ENCODE results near the gene SS18.

The SS18 gene

DNA sequence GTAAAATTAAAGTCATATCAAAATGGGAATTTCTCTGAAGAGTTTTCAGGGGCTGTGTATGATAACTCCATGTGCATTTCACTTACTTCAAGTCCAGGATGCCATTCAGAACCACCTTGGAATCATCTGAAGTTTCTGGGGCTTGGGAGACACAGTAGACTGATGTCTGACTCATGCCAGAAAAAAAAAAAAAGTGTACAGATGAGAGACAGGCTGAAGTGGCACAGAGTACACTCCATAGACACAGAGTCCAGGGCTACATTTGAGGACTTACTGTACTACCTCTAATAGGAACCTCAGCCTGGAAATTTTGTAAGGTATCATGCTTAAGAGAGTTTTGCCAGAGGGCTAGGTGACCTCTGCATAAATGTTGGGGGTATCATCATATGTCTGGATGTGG lies 92.0 kb downstream of the SS18 start:
- DNase-seq (ENCODE audit: low spot score): no peak

DNA sequence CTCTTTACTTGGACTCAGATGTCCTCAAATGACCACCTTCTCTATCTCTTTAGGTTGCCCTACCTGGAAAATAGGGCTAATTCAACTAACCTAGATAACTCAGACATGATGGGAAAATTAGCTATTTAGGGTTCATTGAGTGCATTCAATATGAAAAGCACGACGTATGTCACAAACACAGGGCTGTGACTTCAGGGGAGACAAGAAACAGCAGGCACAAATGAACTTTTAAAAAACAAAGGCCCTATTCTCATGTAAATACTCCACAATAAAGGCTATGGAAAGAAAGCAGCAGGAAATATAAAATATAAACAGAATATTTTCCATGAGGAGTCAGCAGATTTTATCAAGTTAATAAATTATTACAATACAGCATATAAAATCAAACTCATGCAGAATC lies 97.8 kb downstream of the SS18 start:
- no peak for DNase-seq (ENCODE audit: low spot score)

DNA sequence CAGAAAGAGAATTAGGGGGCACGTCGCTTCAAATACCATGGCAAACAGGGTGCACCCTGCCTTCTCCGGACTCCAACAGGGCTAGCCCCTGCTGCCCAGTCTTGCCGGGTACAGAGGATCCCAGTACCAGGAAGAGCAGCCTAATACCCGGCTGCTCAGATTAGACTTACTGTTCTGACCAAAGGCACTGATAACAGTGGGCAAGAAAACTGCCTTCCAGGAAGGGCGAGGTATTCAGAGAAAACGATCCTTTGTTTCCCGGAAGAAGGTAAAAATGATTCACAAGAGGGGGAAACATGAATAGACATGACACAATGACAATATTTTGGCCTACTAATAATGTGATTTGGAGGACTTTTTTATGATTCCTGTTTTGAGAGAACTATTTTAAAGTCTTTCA lies 99.9 kb downstream of the SS18 start:
- no peak for DNase-seq (ENCODE audit: low spot score)

DNA sequence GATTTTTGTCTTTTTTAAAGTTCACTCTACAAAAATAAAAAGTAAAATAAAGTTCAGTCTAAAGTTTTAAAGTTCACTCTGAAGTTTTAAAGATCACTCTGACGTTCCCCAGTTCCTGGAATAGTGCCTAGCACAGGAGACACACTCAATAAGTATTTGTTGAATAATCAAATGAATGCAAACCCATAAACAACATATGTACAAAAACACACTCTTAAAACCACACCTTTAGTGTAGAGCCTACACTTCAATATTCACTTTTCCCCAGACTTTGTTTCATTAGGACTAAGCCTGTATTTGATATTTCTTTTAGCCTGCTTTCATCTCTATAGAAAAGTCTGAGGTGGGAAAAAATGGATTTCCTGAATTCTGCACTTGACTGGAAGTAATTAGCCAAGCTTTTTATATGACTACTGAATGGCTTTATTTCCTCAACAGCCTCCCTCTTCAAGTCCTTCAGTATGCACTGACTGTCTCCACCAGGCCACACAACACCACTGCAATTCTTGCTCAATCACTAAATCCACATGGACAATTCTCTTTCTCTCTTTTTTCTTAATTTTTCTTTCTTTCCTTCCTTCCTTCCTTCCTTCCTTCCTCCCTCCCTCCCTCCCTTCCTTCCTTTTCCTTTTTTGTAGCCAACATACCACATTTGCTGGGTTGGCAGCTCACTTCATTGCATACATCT lies 104.6 kb downstream of the SS18 start:
- DNase-seq (ENCODE audit: low spot score): no peak

DNA sequence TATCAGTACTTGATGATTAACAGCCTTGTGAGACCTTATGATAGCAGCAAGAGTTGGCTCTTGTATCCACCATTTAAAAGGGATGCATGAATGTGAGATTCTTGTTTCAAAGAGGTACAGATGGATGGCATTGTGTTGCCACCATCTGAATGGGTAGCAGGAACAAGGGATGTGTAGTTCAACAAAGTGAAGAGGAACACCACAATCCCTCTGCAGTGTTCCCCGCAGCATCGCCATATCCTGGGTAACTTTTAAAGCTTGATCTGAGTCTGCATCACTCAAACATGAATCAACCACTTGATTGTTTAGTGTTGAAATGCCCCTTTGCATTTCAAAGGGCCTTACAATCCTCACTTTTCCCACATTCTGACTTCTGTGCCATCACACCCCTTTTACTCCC lies 106.7 kb downstream of the SS18 start:
- no peak for DNase-seq (ENCODE audit: low spot score)

DNA sequence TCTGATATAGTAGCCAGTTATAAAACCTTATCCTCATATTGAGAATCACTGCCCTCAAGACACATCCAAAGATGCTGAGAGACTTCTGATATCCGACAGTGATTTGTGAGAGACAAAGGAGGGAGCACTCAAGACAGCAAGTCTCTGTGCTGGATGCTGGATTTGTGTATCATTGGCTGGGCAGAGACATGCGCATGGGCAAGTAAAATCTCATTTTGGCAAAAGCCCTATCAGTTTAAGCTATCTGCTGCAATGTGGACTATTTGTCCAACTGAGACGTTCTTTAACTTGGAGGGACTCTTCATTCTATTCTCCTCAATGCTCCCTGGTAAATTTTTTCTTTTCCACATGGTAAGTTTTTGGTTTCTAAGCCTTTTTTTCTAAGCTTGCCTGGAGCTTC lies 107.5 kb downstream of the SS18 start:
- no peak for DNase-seq (ENCODE audit: low spot score)

DNA sequence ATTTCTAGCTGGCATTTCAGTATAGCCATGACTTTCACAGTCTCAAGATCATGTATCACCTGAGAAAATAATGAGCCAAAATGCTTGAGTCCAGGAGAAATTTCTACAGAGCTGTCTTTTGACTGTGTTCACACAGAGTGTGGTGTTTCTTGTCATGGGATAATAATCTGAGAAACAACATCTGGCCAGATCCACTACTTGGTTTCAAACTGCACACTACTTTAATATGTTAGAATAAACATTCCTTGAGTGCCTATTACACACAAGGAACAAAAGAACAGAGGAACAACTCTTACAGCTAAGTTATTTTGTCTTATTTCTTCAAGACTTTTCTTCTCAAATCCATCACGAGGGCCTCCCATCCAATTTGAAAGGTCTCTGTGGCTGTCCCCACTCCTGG lies 108.3 kb downstream of the SS18 start:
- no peak for DNase-seq (ENCODE audit: low spot score)

DNA sequence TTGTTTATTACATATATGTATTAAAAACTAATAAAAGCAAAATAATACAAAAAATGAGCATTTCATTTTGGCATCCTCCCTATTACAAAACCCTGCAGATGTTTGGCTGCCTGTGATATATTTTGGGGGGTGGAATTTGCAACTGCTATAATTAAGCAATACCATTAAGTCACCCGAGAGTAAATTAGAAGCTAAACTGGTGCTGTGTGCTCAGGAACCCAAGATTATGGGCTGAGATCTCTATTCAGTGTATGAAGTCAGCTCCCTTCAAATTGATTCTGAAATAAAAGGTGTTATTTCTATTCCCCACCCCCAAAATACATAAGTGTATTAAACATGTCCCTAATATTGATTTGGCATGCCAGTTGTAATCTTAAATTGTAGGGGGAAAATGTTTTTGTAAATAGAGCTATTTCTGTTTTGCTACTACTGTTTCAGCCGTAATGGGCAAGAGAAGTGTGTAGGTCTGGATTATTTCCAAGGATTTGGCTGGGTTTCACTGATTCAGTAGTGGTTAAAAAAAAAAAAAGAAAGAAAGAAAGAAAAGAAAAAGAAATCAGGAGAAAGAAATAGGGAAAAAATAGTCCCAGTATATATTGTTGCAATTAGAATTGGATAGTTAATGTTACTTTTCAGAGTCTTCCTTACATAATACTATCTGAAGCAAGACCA lies 110.9 kb downstream of the SS18 start:
- DNase-seq (ENCODE audit: low spot score): no peak

DNA sequence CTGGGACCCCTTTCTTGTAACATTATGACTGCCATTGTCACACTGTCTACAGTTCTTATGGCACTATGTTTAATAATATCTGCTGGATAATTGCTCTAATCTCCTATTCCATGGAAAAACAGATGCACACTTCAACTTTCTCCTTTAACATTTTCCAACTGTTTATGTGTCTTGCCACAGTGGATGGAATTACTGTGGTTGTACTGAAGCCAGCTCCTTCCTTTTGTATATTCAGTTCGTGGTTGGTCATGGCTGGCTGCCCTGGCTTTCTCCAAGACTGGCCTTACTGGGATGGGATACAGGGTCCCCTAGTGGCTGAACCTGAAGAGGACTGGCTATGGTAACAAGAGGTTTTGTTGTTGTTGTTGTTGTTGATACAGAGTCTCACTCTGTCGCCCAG lies 113.9 kb downstream of the SS18 start:
- DNase-seq (ENCODE audit: low spot score): no peak

DNA sequence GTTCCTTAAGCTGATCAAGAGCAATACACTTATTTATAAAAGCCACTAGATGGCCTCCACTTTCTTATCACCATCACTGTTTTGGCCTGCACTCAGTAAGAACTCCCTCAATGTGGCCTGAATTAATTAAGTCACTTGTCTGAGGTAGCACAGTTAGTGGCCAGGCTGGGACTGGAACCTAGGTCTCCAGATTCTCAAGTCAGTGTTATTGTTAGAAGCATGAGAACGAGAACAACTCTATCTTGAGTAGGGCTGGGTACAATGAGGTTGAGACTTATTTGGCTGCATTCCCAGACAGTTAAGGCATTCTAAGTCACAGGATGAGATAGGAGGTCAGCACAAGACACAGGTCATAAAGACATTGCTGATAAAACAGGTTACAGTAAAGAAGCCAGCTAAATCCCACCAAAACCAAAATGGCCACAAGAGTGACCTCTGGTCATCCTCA lies 115.8 kb downstream of the SS18 start:
- DNase-seq (ENCODE audit: low spot score): no peak
